ENCODE data around the gene CDSN. TPM values are rescaled to one million over a fixed set of nuclear protein-coding genes. Genes with fewer than 3 reads are reported as not detected.
A peak's percentile ranks its signal among the peaks of the same experiment; 100 is the strongest.

The CDSN gene
- total and polyA plus RNA-seq, 2 of the 8 experiments (the other 6 are each of a cell fraction or from before 2014, with no cell fraction given) = not detected

GRCh38 chr6:31165986-31166385 lies 45.7 kb upstream of the CDSN start:
- Histone ChIP-seq H2BK12ac (ENCODE audit: low read depth, low read length) (no peak overlapping the region), H4K8ac (ENCODE audit: extremely low read depth, insufficient read depth, low read length) (no peak overlapping the region), H3K14ac (ENCODE audit: insufficient read length) (no peak overlapping the region), H3K4me2 (ENCODE audit: insufficient read depth in 1 of 2, low read depth in 2 of 2, low read length in 2 of 2) (peak overlapping the region in 1 of 2 experiments; percentile 29; a peak in 1 of 4 replicates), H3K18ac (ENCODE audit: extremely low read depth, low read length) (no peak overlapping the region), H2AFZ (ENCODE audit: low read length) (no peak overlapping the region), H3K9me3 (ENCODE audit: insufficient read depth in 2 of 2, low read depth in 1 of 2, low read length in 1 of 2) (no peaks in the 10 kb centered on the region), H2AK5ac (ENCODE audit: low read depth, low read length) (no peak overlapping the region), H3K4me1 (replicated peaks in 1 of 4; ENCODE audit: control insufficient read depth in 3 of 4, insufficient read depth in 4 of 4, low read length in 3 of 4) (peaks cover 4 to 20% (median 7%) of the 10 kb centered on the region in 4 experiments), H3K9ac (replicated peaks in 1 of 4; ENCODE audit: extremely low read depth in 1 of 4, low read depth in 3 of 4, low read length in 3 of 4) (no peak overlapping the region; a peak in 1 of 7 replicates), H4K5ac (ENCODE audit: insufficient read length, low read depth, low read length) (no peak overlapping the region), H4K20me1 (replicated peaks in 1 of 2; ENCODE audit: control insufficient read depth in 1 of 2, insufficient read depth in 2 of 2, low read length in 2 of 2) (peaks cover 10 to 22% of the 10 kb centered on the region in 2 experiments), H3K27me3 (replicated peaks in 1 of 4; ENCODE audit: control insufficient read depth in 3 of 4, extremely low read depth in 1 of 4, insufficient read depth in 3 of 4, low read length in 3 of 4) (no peaks in the 10 kb centered on the region), H2BK15ac (ENCODE audit: low read length) (no peak overlapping the region), H2BK120ac (replicated peaks; ENCODE audit: low read depth, low read length) (no peak overlapping the region), H3K4me3 (ENCODE audit: extremely low read depth in 1 of 4, insufficient read depth in 2 of 4, low read depth in 3 of 4, low read length in 4 of 4) (no peak overlapping the region), H3K23me2 (ENCODE audit: low read depth, low read length) (peaks cover 5% of the 10 kb centered on the region), H2BK20ac (ENCODE audit: low read length) (no peak overlapping the region), H4K91ac (replicated peaks; ENCODE audit: insufficient read length, low read length) (no peak overlapping the region), H3K27ac (ENCODE audit: low read depth, low read length) (no peak overlapping the region), H3K36me3 (ENCODE audit: control insufficient read depth in 2 of 4, insufficient read depth in 4 of 4, low read length in 3 of 4) (peaks cover 14 to 38% (median 23%) of the 10 kb centered on the region in 4 experiments), H2BK5ac (ENCODE audit: low read depth, low read length) (no peak overlapping the region), H3K23ac (ENCODE audit: insufficient read length) (no peak overlapping the region), H3K79me1 (ENCODE audit: low read depth, low read length) (peaks cover 8% of the 10 kb centered on the region), H3K79me2 (ENCODE audit: control insufficient read depth in 1 of 2, insufficient read depth in 2 of 2, low read length in 2 of 2) (peaks cover 23 to 55% of the 10 kb centered on the region in 2 experiments), H3K56ac (replicated peaks; ENCODE audit: insufficient read length, low read depth, low read length) (no peak overlapping the region), H3K4ac (replicated peaks; ENCODE audit: insufficient read length, low read depth, low read length) (no peak overlapping the region)
- TF ChIP-seq POLR2A (IDR thresholded peaks at IDR 0.05; ENCODE audit: control extremely low read depth in 1 of 2, low read depth in 2 of 2, low read length in 2 of 2) = no peak
- 80% methylated on average over 5 of the region's 5 CpGs; no CpG with 5 or more reads in 1 of the 2 experiments for WGBS, 2 experiments (ENCODE audit: extremely low coverage in 1 of 2, insufficient coverage in 1 of 2, insufficient read length in 1 of 2, insufficient replicate concordance in 2 of 2, low coverage in 1 of 2, low lambda C conversion rate in 2 of 2, missing lambda C conversion rate in 1 of 2)
- no peak for DNase-seq (ENCODE audit: low read depth in 1 of 2, low spot score in 2 of 2)
- no peak for FAIRE-seq
- ChIA-PET CTCF (ENCODE audit: partially characterized antibody) (interaction anchor here (0.7 to 5.9 kb wide), 9 partner anchors 18 to 435 kb away, joined by 3 to 56 read pairs (median 4); partner anchors contain the start of gene C6orf15), POLR2A (ENCODE audit: partially characterized antibody) (interaction anchor here (0.9 to 68.5 kb wide), 5 partner anchors 3 to 551 kb away, joined by 3 to 2251 read pairs (median 5); partner anchors contain the start of genes CCHCR1, CDSN, POU5F1 and PSORS1C1)

All from H1 (cell line).